GM19455 (cell line): ENCODE results near the gene PLAAT1.

Experiments used
- ATAC-seq: cut with Tn5 transposase; IDR thresholded peaks from one replicate; pipeline ENCODE4 v1.9.1; 2021; ENCODE audit not compliant: unreplicated experiment

The PLAAT1 gene

GRCh38 chr3:193240850-193241706, at the start of gene PLAAT1:
TSS of gene PLAAT1 (plus strand) at chr3:193241222. CDS start at chr3:193255651, 14,429 bp downstream.
- peak; percentile 63 for ATAC-seq

- no peak for ATAC-seq
These were observed 46.7 kb upstream of the PLAAT1 start for GRCh38 chr3:193194371-193194770.

- ATAC-seq = no peak
These were observed 44.3 kb upstream of the PLAAT1 start for GRCh38 chr3:193196746-193197145.

- ATAC-seq = no peak
These were observed 33.4 kb upstream of the PLAAT1 start for GRCh38 chr3:193207290-193208273.

- no peak for ATAC-seq
These were observed 30.4 kb upstream of the PLAAT1 start for GRCh38 chr3:193210618-193211017.

GRCh38 chr3:193211173-193211572, 29.8 kb upstream of the PLAAT1 start:
- ATAC-seq = no peak

- no peak for ATAC-seq
These were observed 29.0 kb upstream of the PLAAT1 start for GRCh38 chr3:193211984-193212383.

GRCh38 chr3:193212844-193213243, 28.2 kb upstream of the PLAAT1 start:
- ATAC-seq = no peak

GRCh38 chr3:193214445-193214844, 26.6 kb upstream of the PLAAT1 start:
- ATAC-seq = no peak

GRCh38 chr3:193225302-193226125, 15.5 kb upstream of the PLAAT1 start:
- no peak for ATAC-seq

GRCh38 chr3:193228206-193228605, 12.8 kb upstream of the PLAAT1 start:
- ATAC-seq = no peak

- no peak for ATAC-seq
These were observed 11.1 kb upstream of the PLAAT1 start for GRCh38 chr3:193229851-193230420.

GRCh38 chr3:193230610-193231009, 10.4 kb upstream of the PLAAT1 start:
- ATAC-seq = no peak

GRCh38 chr3:193231201-193231600, 9.8 kb upstream of the PLAAT1 start:
- ATAC-seq = no peak

GRCh38 chr3:193236599-193236998, 4.4 kb upstream of the PLAAT1 start:
- no peak for ATAC-seq

- ATAC-seq = no peak
These were observed 4.0 kb upstream of the PLAAT1 start for GRCh38 chr3:193237030-193237429.

- ATAC-seq = no peak
These were observed 579 bp upstream of the PLAAT1 start for GRCh38 chr3:193240436-193240849.

GRCh38 chr3:193241716-193242115, 694 bp downstream of the PLAAT1 start:
- ATAC-seq = no peak

- ATAC-seq = no peak
These were observed 2.5 kb downstream of the PLAAT1 start for GRCh38 chr3:193243571-193243970.

GRCh38 chr3:193248848-193249468, 7.9 kb downstream of the PLAAT1 start:
- ATAC-seq = no peak
